Activated CD4-positive, CD25-positive, alpha-beta regulatory T cell treated with anti-CD3 and anti-CD28 coated beads, Interleukin-2, amount 50 U/mL, for 72 hours (primary cell): ENCODE measurements around the gene IER5L.
A peak's percentile ranks its signal among the peaks of the same experiment; 100 is the strongest.
"Not testable (repeated sequence)": the region's sequence is repeated elsewhere in the genome, so short reads cannot be mapped to it uniquely, and the experiment has no call there.

ENCODE experiments used
- DNase-seq: peaks from one replicate; pipeline ENCODE4 v3.0.0; 2021

Gene IER5L

DNA sequence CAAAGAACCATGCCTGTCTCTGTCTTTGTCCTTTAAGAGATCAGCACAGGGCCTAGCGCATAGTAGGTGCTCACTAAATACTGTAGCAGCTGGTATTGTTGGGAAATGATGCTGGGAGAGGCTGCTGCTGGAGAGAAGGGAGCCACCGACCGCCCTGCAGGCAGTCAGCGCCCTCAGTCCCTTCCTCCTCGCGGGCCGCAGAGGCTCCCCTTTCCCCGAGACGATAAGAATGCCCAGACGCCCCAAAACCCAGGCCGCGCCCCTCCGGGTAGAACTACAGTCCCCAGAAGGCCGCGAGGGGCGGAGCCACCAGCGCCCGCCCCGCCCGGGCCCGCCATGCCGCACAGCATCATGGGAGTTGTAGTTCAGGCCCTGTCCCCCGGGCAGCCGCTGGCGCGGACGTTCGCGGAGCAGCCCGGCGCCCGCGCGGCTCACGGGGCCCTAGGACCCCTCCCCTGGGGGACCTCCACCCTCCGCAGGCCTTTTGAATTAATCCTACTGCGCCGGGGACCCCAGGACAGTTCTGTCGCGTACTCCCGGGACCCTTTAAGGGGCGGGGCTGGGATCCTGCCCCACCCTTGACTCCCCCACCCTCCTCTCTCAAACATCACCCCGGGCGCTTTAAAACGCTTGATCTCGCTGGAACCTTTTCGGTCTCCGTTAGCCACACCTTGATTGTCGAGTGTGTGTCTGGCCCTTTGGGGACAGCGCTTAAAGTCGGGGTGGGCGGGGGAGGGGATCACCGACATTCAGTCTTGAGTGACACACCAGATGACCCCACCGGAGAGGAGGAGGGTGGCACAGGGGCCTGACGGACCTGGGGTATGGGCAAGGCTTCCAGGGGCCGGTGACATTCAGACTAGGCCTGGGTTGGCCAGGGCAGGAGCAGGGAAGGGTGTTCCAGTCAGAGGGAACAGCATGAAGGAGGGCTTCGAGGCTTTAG lies 24.8 kb upstream of the IER5L start:
- DNase-seq: peak; percentile 97

DNA sequence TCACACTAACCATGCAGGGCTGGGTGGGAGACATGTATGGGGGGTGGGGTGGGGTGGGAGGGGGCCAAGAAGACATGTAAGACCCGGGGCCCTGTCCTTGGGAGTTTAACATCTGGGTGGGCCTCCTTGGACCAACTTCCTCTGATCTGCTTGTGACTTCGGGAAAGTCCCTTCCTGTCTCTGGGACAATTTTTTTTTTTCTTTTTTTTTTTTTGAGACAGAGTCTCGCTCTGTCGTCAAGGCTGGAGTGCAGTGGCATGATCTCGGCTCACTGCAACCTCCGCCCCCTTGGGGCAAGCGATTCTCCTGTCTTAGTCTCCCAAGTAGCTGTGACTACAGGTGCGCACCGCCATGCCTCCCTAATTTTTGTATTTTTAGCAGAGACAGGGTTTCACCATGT lies 23.8 kb upstream of the IER5L start:
- DNase-seq: no peak

DNA sequence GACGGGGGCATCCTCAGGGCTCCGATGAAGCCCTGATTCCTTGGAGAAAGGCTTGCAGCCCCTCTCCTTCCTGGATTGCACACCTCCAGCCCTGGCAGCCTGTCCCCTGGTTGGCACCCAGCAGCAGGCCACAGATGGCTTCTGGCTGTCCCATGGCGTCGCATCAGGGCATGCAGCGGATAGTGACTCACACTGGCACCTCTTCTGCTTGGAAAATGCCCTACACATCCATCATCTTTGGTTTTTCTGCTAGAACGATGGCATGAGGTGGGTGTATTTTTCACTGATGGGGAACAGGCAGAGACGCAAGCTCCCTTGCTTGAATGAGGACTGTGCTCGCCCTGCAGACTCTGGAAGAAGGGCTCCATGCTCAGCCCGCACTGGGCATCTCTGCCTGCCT lies 23.2 kb upstream of the IER5L start:
- no peak for DNase-seq

DNA sequence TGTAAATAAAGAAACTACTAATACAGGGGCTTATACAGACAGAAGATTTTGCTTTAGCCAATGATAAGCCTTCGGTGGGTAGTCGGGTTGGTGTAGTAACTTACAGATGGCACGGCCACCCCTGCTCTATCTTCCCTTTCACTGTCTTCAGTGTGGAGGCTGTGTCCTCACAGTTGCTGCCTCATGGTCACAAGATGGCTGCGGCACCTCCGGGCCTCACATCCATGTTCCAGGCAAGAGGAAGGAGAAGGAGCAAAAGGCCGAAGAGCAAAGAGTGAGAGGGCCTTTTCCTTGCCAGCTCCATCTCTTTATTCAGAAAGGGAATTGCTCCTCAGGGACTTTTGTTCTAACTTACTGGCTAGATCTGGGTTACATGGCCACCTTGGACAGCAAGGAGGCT lies 22.2 kb upstream of the IER5L start:
- DNase-seq: no peak

DNA sequence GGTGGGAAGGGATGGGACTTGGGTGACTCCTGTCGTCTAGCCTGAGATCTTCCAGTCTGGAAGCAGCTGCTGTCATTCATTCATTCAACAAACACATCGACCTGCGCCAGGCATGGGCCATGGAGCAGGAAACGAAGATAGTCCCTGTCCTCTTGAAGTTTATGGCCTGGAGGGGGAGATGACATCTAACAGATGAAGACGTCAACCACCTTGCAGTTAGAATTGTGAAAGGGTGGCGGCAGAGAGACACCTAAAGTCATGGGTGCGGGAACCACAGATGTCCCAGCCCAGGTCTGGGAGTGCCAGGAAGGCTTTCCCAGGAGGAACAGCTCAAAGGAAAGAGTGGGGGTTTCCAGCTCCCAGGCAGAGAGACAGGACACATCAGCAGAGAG lies 21.0 kb upstream of the IER5L start:
- no peak for DNase-seq

DNA sequence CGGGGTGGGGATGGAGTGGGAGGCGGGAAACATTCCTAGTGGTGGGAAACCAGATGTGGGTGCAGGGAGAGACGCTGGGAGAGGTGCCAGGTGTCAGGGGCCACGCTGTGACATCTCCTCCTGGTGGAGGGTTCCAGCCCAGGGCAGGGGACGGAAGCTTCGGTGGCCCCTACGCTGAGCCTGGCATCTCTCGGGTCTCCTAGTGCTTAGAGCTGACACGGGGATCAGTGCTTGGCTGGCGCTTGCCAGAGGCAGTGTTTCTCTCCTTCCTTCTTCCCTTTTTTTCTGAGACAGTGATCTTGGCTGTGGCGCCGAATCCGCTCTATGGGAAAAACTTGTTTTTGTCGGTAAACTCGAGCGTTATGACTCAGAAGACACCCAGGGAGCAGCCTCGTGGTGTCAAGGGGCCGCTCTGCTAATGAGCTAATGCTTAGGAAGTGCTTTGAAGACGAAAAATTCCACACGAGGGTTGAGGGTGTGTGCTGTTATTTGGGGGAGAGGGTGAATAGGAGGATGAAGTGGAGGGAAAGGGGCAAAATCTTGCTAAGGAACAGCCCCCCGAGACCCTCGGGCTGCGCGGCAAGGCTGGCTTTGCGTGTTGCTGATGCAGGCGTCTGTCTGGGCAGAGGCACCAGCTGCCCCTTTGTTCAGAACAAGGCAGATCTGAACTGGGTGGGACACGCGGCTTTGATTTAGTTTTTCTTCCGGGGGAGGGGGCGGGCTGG lies 20.4 kb upstream of the IER5L start:
- no peak for DNase-seq

DNA sequence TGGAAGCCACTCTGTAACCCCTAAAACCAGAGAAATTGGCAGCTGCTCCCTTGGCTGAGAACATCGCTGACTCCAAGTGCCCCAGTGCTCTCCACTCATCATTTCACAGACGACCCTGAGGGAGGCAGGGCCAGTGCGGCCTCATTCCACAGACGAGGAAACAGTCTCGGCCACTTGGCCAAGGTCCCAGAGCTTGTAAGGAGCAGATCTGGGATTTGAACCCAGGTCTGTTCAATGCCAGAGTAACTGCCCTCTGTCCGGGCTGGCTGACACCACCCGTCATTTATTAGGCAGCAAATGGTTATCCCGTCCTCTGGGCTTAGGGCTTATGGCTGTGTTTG lies 19.9 kb upstream of the IER5L start:
- no peak for DNase-seq

DNA sequence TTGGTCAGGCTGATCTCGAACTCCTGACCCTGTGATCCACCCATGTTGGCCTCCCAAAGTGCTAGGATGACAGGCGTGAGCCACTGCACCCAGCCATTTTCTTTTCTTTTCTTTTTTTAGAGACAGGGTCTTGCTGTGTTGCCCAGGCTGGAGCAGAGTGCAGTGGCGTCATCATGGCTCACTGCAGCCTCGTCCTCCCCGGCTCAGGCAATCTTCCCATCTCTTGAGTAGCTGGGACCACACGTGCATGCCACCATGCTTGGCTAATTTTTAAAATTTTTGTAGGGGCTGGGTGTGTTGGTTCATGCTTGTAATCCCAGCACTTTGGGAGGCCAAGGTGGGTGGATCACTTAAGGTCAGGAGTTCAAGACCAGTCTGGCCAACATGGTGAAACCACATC lies 19.0 kb upstream of the IER5L start:
- not testable (repeated sequence) for DNase-seq

DNA sequence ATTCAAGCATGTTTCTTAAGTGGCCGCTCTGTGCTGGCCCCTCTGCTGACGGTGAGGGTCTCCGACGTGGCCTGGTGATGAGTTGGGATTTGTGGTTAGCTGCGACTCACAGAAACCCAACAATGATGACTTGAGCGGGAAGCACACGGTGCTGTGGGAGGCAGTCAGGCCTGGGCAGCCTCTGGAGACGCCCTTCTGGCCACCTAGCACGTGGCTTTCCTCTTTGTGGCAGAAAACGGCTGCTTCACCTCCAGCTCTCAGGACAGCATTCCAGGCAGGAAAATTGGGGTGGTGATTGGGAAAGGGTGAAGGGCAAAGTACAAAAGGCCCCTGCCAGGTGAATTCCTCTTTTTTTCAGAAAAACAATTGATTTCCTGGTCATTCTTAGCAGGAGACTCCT lies 17.5 kb upstream of the IER5L start:
- no peak for DNase-seq

DNA sequence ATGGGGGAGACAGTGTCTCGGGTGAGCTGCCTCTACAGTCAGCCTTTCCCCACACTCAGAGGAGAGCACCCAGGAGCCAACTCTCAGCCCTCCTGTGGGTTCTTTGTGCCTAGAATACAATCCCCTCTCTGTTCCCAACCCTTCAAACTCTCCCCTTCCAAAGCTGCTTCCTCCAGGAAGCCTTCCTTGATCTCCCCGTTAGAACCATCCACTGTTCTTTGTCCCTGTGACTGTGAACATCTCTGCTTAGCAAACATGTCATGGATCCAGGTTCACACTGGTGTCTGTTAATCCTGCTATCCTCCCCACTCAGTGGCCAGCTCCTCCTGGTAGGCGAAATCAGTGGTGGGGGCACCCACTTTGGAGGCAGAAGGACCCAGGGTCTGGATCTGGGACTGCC lies 16.2 kb upstream of the IER5L start:
- DNase-seq: no peak

DNA sequence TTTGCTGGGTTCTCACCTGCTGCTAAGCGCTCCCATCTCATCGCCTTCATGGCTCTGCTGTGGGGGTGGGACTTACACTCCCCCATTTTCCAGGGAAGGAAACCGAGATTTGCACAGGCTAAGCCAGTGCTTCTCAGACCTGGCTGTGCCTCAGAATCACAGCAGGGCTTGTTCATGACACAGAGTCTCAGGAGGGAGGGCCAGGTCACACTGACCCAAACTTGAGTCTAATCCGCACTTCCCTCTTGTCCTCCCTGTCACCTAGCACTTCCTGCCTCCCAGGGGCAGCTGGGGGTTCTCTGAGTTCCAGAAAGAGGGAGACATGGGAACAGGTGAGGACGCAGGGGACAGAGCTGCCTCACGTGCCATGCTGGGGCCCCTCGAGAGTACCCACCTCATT lies 15.6 kb upstream of the IER5L start:
- no peak for DNase-seq

DNA sequence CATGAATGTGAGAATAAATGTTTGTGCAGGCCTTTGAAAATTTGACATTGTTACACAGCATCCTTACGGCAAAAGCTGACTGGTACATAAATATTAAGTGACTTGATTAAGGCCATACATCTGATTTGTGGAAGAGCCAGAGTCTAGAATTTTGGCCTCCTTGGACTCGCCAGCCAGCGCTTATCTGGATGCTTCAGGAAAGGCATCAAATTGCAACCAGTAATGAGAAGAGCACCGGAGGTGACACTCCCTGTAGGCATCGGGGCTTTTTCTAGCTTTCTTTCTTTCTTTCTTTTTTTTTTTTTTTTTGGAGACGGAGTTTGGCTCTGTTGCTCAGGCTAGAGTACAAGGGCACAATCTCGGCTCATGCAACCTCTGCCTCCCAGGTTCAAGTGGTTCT lies 13.2 kb upstream of the IER5L start:
- no peak for DNase-seq

DNA sequence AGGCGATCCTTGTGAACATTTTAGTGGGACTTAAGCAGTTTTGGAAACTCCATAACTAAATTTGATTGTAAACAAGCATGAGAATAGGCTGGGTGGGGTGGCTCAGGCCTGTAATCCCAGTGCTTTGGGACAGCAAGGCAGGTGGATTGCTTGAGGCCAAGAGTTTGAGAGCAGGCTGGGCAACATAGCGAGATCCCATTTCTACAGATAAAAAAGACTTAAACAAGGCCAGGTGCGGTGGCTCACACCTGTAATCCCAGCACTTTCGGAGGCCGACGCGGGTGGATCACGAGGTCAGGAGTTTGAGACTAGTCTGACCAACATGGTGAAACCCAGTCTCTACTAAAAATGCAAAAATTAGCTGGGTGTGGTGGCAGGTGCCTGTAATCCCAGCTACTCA lies 11.9 kb upstream of the IER5L start:
- not testable (repeated sequence) for DNase-seq

DNA sequence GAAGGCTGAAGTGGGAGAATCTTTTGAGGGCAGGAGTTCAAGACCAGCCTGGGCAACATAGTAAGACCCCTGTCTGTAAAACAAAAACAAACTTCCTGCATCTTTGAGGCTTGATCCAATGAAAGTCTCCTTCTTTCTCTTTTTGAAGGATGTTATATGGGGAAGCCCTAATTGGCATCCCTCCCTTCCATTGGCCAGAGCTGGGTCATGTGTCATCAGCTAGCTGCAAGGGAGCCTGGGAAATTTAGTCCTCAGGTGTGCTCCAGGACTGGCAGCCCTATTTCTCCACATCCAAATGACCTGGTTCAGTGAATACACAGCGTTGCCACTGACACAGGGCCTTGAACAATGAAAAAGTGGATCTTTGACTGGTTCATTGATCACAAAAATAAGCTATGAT lies 9.0 kb upstream of the IER5L start:
- DNase-seq: no peak

DNA sequence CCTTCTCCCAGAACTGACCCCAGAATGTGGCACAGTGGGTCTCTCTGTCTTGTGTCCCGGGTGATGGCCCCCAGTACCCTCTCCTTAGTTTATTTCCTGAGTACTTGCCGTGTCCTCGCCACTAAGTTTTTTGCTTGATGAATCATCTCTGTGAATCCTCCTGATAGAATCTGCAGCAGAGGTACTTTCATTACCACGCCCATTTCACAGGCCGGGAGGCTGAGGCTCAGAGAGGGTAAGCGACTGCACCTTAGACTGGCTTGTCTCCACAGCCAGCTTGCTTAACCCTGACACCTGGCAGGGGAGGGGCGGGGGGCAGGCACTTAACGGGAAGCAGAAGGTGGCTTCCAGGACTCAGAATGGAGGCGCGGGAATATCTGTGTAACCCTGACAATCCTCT lies 7.9 kb upstream of the IER5L start:
- DNase-seq: no peak

DNA sequence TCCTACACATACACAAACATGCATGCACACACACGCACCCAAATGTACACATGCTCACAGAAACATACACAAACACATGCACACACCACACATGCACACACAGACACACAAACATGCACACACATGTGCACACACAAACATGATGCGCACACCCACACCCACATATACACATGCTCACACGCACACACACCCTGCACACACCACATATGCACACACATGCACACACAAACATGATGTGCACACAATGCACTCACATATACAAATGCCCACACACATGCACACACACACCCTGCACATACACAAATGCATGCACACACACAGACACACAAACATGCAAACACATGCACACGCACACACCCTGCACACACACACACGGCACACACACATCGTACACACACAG lies 7.3 kb upstream of the IER5L start:
- no peak for DNase-seq

DNA sequence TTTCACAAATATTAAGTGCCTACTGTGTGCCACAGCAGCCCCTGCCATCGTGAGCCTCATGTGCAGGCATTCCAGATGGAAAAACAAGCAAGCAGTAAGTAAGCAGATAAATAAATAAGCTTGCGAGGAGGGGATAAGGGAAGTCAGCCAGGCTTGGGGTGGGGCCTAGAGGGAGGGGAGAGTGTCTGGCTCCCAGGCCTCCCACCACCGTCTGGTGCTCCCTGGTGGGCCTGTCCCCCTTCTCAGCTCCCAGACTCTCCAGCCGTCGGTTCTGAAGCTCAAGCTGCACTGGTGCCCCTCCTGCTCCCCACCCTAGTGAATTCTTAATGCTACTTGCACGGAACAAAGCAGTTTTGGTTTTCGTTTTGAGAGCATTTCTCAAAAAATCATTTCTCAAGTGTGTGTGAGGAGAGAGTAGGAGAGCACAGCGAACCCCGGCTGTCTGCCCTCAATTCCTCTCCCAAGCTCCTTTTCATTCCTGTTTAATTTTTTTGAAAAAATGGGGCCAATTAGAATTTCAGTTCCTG lies 6.6 kb upstream of the IER5L start:
- no peak for DNase-seq

DNA sequence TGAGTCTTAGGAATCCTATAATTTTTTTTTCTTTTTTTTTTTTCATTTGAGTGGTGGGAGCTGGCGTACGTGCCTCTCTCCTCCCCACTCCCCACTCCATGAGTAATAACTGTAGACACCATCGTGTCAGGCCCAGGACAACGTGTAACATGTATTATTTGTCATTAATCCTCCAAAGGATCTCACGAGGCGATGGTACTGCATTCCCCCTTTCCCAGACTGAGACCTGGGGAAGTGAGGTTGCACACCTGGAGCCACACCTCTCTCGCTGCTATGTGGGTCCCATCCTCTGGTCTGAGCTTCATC lies 6.1 kb upstream of the IER5L start:
- DNase-seq: no peak

DNA sequence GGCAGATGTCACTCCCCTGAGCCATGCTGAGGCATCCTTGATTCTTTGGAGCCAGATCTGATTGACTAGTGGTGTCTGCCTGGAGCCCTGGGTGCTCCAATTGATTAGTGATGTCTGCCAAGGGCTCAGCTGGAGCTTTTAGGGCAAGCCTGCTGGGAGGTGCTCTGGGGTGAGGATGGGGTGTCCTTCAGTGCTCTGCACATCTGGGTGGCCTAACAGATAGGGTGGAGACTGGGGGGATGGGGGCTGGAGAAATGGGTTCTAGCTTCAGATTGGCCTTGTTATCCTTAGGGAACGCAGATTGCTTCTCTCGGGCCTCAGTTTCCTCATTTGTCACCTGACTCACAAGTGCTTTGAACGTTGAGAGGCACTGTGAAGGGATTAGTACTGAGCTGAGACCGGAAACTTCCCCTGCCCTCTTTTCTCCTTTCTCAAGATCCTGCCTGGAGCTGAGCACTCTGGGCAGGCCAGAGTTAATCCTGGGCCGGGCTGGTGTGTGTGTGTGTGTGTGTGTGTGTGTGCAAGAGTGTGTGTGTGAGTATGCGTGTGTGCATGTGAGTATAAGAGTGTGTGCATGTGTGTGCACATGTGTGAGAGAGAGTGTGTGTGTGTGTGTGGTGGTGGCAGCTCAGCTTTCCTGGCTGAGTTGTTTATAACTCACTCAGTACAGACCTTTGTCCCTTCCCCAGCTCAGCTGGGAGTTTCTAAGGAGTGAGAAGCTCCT lies 5.6 kb upstream of the IER5L start:
- DNase-seq: no peak

DNA sequence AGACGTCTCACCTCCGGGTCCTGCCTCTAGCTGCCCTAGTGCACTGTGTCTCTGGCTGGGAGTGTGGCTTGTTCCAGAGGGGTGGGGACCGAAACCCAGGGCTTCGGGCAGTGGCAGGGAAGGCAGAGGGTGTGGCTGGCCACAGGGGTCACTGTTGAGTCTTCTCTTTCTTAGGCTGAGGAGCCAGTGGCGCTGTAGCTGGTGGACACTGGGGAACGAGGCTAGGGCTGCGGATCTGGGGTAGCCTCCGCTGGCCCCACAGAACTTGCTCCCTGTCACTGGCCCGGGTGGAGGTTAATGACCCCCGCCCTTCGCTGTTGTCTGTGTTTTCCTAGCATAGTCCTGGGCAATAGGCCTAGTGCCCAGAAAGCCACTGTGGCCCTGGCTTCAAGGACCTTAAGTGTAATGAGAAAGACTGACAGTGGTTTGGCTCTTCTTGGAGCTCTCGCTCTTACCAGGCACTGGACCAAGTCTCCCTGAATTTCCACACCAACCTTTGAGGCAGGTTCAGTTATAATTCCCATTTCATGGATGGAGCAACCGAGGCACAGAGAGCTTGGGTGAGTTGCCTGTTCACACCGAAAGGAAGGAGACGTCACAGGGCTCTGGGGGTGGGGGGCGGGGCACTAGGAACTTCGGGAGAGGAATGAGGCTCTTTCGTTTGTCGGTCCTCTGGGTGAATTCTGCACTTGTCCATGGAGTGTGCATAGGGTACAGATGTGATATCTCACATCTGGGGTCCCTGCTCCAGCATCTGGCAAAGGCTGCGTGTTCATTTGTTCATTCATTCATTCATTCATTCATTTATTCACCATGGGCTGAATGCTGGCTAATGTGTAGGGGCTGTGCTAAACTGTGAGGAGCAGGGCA lies 4.8 kb upstream of the IER5L start:
- DNase-seq: no peak

DNA sequence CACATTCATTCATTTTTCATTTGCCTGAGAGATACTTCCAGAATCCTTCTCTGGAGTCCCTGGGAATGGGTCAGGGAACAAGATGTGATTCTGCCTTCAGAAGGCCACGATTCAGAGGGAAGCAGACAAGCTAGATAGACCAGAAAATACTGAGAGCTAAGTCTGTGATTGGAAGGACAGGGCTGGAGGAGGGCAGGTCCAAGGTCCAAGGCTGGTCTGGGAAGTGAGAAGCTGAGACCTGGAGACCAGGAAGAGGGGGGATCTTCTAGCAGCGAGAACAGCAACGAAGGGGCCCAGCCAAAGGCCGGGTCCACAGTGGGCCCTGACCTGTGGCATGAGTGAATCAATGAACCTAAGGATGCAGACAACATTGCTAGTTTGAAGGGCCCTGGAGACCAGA lies 4.1 kb upstream of the IER5L start:
- no peak for DNase-seq

DNA sequence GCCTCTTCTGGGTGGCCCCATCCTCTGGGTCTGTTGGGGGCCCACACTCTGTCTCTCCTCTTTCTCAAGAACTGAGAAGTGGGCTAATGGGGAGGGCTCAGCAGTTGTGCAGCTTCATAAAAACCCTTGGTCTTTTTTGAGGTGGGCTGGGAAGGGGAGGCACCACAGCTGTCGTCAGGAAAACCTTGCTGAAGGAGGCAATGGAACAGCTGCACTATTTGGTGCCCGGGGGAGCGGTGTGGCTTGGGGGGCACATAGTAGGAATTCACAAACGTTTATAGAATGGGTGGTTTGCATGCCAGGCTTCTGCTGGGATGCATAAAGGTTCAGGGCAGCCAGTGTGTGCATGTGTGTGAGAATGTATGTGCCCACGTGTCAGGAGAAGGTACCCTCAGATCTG lies 3.2 kb upstream of the IER5L start:
- DNase-seq: no peak
